Measurements from ENCODE around the gene MYMX.

MYMX gene

GRCh38 chr6:44217332-44218143, 812 bp downstream of the MYMX start:
- no peak overlapping the region for H3K4me3 ChIP-seq (ENCODE audit: low read depth in 1 of 2, low read length in 2 of 2)
- no peak for ATAC-seq (ENCODE audit: insufficient read depth, low read depth)
- H3K4me1 ChIP-seq (ENCODE audit: insufficient read depth, low read length) = peaks cover 7% of the 10 kb centered on the region
- no peaks in the 10 kb centered on the region for H3K9me3 ChIP-seq (ENCODE audit: insufficient read depth, low read length, severe bottlenecking)
- H3K9ac ChIP-seq (ENCODE audit: low read depth, low read length) = no peak overlapping the region
- H3K27me3 ChIP-seq (ENCODE audit: insufficient read depth, low read length, poor library complexity) = peaks cover 29% of the 10 kb centered on the region
- no peak overlapping the region for H3K27ac ChIP-seq (ENCODE audit: low read length)
- no peaks in the 10 kb centered on the region for H4K20me1 ChIP-seq (ENCODE audit: insufficient read depth, low read length)
- no peak for TF ChIP-seq EZH2 (IDR thresholded peaks at IDR 0.05; ENCODE audit: borderline replicate concordance, low read depth, low read length, severe bottlenecking)
- TF ChIP-seq CTCF (IDR thresholded peaks at IDR 0.05; ENCODE audit: borderline replicate concordance, extremely low read depth, low read length, poor library complexity, severe bottlenecking) = no peak
- no peak overlapping the region for H3K4me2 ChIP-seq (ENCODE audit: insufficient read depth, low read length)
- no peaks in the 10 kb centered on the region for H3K79me2 ChIP-seq (ENCODE audit: insufficient read depth, low read length)
- no peaks in the 10 kb centered on the region for H3K36me3 ChIP-seq (ENCODE audit: insufficient read depth, low read length)
- no peak for DNase-seq
- no peak overlapping the region for H2AFZ ChIP-seq (ENCODE audit: low read depth, low read length)

- ATAC-seq (ENCODE audit: insufficient read depth, low read depth) = peak; percentile 10; the same call in 1 of the 3 replicates
- peaks cover 21% of the 10 kb centered on the region for H3K4me1 ChIP-seq (ENCODE audit: insufficient read depth, low read length)
- H3K9ac ChIP-seq (ENCODE audit: low read depth, low read length) = 0 out of 2 replicates have a peak overlapping the region, but pooled peaks have one; percentile 12
These were observed 2.5 kb downstream of the MYMX start for GRCh38 chr6:44219053-44219814.

More at GRCh38 chr6:44219053-44219814, 2.5 kb downstream of the MYMX start:
- TF ChIP-seq CTCF (IDR thresholded peaks at IDR 0.05; ENCODE audit: borderline replicate concordance, extremely low read depth, low read length, poor library complexity, severe bottlenecking) = no peak
- peak; percentile 32 for TF ChIP-seq EZH2 (IDR thresholded peaks at IDR 0.05; ENCODE audit: borderline replicate concordance, low read depth, low read length, severe bottlenecking)
- no peak overlapping the region for H3K27ac ChIP-seq (ENCODE audit: low read length)
- H3K4me2 ChIP-seq (ENCODE audit: insufficient read depth, low read length) = peak overlapping the region; percentile 44
- H3K4me3 ChIP-seq (ENCODE audit: low read depth in 1 of 2, low read length in 2 of 2) = no peak overlapping the region
- H3K9me3 ChIP-seq (ENCODE audit: insufficient read depth, low read length, severe bottlenecking) = no peaks in the 10 kb centered on the region
- H2AFZ ChIP-seq (ENCODE audit: low read depth, low read length) = no peak overlapping the region; the same call in 1 of the 2 replicates
- DNase-seq = peak; percentile 66
- peaks cover 6% of the 10 kb centered on the region for H3K79me2 ChIP-seq (ENCODE audit: insufficient read depth, low read length)
- peaks cover 29% of the 10 kb centered on the region for H3K27me3 ChIP-seq (ENCODE audit: insufficient read depth, low read length, poor library complexity)
- H4K20me1 ChIP-seq (ENCODE audit: insufficient read depth, low read length) = no peaks in the 10 kb centered on the region
- H3K36me3 ChIP-seq (ENCODE audit: insufficient read depth, low read length) = no peaks in the 10 kb centered on the region

Measured in DND-41 (cell line).